Endometrium (tissue), 2 donors: ENCODE results near the gene NELFCD.

Experiments used
- FAIRE-seq: peaks from 2 replicates; lab custom pipeline; 2012; peaks lifted over from hg19 to GRCh38; lab: Jason Lieb, UNC
- donor health status: control.
- donor health status: control.

The NELFCD gene

DNA sequence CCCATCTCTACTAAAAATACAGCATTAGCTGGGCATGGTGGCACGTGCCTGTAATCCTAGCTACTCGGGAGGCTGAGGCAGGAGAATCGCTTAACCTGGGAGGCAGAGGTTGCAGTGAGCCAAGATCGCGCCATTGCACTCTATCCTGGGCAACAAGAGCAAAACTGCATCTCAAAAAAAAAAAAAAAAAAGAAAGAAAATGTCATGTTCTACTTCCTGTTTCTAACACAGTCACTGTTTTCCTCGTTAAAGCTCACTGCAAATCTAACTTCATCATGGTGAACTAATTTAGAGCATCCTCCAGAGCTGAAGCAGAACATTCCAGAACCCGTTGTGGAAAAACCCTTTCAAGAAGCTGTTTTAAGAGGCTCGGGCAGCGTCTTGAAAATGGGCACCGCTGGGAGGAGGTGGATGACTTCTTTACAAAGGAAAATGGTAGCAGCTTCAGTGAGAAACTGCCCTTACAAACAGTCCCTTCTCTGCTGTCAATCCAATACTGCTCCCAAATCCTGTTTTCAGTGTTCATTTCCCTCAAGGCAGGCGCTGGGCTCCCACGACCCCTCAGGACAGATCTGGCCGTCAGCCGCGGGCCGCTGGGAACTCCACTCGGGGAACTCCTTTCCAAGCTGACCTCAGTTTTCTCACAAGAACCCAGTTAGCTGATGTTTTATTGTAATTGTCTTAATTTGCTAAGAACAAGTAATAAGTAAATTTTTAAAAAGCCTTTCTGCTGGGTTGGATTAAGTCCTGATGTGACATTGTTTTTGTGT is 13.5 kb downstream of the NELFCD start:
- FAIRE-seq = no peak

GRCh38 chr20:58995461-58996225 is 14.6 kb downstream of the NELFCD start:
- no peak for FAIRE-seq

DNA sequence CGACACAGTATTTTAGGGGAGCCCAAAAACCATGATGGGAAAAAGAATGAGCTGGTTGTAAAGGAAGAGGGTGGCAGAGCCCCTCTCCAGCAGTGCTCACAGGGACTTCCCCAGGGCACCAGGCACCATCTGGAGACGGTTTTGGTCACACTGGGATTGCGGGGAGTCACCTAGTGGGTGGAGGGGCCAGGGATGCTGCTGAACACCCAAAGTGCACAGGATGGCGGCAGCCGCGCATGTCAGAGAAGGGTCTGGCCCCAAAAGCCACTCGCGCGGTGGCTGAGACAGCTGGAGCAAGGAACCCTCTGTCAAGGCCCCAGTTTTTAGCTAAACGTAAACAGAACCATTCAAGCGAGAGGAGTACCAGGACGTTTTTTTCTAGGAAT is 15.2 kb downstream of the NELFCD start:
- FAIRE-seq = no peak

DNA sequence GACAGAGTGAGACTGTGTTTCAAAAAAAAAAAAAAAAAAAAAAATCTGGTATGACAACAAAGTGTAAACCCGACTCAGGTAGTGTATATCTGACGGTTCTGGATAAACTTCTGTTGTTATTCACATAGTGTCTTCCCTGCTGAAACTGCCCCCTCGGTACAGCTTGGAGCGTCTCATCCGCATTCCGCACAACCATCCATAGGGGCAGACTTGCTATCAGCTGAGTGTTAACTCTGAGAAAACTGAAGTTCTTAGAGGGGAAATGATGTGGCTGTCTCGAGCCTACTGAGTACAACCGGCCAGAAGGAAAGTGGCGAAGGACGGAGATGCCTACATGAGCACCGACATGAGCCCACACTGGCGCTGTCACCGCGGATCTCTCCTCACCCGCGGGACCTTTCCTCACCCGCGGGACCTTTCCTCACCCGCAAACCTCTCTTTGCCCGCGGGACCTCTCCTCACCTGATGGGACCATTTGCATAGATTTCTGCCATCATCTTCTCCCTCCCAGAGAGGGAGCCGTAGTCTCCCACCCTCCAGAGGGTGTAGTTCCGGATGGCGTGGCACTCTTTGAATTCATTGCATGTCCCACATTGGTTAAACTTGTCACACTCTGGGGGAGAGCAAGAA is 16.2 kb downstream of the NELFCD start:
- no peak for FAIRE-seq

- FAIRE-seq = no peak
Observed at GRCh38 chr20:58998656-58999055, 17.6 kb downstream of the NELFCD start.

DNA sequence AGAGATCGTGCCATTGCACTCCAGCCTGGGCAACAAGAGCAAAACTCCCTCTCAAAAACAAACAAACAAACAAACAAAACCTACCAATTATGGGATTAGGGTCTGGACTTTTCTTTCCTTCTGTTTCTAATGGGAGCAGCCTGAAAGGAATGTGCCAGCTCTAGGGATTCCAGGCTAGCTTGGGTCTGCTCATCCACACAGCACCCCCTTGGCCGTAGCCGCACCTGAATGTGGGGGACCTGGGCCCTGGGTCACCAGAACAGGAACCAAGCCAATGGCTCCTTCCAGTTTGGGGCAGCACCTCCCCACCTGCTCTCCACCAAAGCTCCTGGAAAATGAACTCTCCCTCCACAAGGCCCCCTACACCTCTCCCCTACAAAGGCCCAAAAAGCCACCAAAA is 19.3 kb downstream of the NELFCD start:
- FAIRE-seq = no peak

GRCh38 chr20:59001068-59001448 is 20.0 kb downstream of the NELFCD start:
- no peak for FAIRE-seq

DNA sequence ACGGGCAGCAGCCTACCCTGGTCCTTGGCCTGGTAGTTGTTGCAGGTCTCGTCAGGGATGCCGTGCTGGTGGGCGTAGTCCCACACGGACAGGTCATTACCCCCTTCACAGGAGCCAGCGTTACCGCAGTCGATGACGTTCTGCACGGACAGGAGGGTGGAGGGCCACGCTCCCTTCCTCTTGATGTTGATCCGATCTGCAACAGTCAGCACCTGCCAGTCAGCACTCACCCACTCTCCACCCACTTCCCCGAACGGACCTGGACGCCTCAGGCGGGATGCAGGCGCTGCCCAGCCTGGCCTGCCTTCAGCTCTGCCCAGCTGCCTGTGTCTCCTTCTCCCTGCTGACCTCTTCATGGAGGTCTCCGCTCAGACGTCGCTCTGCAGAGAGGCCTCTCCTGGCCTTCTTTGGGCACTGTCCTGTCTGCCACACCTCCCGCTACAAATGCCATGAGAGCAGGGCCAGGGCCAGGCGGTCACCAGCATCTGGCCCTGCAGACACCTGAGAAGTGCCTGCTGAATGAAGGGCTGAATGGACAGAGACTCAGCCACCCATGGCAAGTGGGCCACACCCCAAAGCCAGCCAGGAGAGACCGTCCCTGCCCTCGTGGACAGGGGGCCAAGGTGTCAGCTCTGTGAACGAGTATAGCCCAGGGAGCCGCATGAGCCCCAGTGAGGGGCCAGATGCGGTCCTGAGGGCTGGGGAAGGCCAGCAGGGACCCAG is 20.6 kb downstream of the NELFCD start:
- FAIRE-seq = no peak

- no peak for FAIRE-seq
Observed at GRCh38 chr20:59002388-59002787, 21.3 kb downstream of the NELFCD start.

DNA sequence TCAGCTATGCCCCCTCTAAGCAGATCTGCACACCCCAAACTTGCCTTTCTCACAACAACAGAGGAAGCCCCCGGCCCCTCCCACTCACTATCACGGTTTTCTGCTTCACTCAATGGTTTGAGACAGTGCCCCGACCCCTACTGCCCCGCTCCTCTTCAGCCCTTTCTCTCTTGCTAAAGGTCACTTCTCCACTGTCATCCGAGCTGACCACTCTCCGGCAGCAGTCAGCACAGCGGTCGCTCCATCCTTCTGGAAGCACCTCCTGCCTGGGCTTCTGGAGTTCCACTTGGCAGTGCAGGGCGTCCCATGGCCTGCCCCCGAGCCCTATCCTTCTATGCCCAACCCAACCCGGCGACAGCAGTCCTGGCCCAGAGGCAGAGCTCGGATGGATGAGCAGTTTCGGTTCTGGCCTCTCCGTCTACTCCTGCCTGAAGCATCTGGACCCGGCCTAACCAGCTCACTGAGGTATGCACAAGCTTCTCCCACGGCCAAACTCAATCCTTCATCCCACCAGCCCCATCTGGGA is 21.9 kb downstream of the NELFCD start:
- no peak for FAIRE-seq

DNA sequence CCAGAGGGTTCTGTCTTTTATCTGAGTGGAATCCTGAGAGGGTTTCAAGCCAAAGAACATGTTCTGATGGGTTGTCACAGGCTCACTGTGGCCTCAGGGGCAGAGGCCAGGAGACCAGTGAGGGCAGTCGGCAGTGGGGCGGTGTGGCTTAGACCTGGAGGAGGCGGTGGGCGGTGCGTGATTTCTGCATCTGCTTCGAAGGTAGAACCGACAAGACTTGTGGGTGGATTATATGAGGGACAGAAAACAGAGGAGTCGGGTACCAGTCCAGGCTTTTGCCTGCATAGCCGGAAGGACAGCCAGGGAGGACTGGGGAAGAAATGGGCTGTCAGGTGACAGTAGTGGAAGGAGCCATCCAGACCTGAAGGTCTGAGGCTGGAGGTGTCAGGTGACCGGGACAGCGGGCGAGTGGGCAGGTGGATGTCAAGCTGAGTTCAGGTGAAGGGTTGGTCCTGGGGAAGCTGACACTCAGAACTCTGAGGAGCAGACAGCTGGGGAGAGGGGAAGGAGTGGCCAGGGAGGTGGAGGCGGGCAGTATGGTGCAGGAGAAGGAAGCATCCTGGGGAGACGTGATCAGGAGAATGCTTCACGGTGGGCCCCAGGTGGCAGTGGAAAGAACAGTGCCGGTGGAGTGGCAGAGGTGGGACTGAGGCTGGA is 22.9 kb downstream of the NELFCD start:
- no peak for FAIRE-seq

- FAIRE-seq = no peak
Observed at GRCh38 chr20:59004493-59004762, 23.4 kb downstream of the NELFCD start.

DNA sequence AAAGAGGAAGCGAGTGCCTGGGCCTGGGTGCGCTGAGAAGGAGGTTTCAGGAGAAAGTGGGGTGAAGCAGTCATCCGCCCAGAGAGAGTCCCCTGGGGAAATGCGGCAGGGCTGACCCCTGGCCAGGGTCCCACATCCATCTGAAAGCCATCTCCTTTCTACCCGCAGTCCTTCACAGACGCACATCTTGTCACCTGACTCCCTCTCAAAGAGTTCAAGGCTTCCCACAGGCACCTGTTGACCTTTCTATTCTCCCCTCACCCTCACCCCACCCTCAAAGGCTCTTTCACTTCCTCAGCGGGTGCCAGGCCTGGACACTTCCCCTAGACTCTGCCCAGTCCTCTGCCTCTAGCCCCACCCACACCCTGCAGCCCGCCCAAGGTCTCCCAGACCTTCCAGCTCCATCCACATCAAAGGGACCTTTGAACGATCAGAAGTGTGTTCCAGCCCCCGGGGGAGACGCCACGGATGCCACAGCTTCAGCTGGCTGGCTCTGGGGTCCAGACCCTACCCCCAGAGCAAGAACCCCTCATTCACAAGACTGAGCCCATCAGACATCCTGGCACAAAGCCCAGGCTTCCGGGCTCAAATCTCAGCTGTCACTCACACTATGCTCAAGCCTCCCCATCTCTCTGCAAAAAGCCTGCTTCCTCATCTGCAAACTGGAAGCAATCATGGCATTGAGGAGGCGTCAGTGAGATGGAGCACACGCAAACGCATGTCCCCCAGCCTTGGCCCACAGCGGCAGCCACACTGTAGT is 23.9 kb downstream of the NELFCD start:
- FAIRE-seq = no peak

DNA sequence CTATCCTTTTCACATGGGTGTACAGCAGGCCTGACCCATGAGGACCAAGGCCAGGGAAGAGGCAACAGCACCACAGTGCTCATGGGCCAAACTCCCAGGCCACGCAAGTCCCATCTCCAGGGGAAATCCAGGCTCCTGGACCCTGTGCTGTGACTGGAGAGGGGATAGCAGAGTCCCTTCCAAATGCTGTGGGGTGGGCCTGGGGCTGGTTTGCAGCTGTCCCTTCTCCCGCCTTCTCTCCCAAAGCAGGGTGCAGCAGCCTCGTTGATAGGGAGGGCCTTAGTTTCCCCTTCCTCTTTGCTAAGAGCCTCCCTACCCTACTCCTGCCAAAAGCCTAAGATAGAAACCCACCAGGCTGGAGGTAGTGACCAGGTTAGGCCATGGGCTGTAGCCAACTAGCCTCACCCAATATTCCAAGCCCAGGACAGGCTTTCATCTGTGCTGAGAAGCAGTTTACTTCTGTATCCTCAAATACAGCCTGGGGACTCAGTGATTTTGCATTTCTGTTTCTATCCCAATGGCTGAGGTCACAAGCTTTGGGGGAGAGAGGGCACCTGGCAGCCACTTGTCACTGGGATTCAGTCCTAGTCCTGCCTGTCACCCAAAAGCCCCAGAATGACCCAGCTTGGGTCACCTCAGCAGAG is 24.6 kb downstream of the NELFCD start:
- FAIRE-seq = no peak

- FAIRE-seq = no peak
Observed at GRCh38 chr20:59006167-59006863, 25.3 kb downstream of the NELFCD start.

DNA sequence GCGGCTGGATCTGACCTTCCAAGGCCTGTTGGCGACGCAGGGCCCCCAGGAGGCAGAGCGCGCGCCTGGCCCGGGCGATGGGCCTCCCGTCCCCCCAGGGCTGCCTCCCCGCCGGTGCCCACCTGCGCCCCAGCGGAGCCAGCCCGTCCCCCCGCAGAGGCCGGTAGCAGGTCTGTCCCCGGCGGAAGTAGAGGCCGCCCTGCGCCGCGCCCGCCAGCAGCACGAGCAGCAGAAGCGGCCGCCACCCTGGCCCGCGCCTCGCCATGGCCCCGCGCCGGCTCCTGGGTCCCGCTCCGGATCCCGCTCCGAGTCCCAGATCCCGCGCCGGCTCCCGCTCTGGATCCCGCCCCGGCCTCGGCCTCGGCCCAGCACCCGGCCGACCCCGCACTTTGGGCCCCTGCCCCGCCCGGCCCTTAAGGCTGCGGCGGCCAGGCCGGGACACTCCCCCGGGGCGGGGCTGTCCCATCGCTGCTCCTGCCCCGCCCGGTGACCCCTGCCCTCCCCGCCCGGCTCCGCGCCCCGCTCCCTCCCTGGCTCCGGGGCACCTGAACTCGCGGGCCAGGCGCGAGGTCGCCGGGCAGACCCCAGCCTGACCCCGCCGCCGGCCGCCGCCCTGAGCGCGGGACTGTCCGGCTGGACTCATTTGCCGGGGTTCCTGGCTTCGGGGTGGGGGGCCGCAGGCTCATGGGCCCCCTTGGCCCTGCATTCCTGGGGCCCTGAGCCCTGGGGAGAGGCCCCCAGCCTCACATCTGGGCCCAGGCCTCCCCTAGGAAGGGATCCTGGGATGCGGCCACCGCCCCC is 26.0 kb downstream of the NELFCD start, which contains the start of gene CTSZ:
Gene CTSZ (minus strand): TSS at position 391 of the 801 bp plus-strand sequence. CDS start 126 bp downstream, at position 265.
- no peak for FAIRE-seq

- FAIRE-seq = no peak
Observed at GRCh38 chr20:59007665-59008511, 26.8 kb downstream of the NELFCD start.

- no peak for FAIRE-seq
Observed at GRCh38 chr20:59008715-59009336, 27.8 kb downstream of the NELFCD start.
